HG02798 (cell line): ENCODE results near the gene PCBP4.

Experiments used
- ATAC-seq: cut with Tn5 transposase; IDR thresholded peaks from one replicate; pipeline ENCODE4 v1.9.1; 2021; ENCODE audit warnings: mild to moderate bottlenecking; ENCODE audit not compliant: unreplicated experiment, poor library complexity

Gene PCBP4

DNA sequence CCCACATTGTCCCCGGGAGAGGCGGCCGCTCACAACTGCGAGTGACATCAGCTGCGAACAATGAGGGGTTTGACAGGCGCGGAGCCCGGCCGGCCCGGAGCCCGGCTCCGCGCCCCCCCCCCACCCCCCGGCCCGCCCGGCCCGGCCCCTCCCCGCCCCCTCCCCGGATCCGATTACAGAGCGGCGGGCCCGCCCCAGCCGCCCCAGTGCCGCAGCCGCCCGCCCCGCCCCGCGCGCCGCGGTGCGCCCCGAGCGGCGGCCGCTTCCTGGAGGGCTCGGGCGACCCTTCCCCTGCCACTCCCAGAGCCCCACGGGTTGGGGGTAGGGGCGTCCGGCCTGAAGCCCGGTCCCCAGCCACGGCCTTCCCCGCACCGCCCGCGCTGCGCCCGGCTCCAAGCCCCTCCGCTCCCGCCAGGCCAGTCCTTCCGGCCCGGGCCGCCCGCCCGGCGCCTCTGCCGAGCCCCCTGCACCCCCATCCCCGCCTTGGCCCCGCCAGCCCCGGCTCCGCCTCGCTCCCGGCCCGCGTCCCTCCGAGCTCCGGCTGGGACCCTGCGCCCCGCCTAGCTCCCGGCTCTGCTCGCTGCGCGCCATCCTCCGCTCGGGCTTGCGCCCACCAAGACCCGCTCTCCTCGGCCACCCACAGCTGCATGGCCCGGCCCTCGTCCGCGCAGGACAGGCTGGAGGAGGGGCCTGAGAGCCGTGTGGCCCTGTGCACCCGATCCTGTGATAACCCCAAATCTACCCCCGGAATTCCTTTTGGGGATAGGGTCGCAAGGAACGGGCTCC is at the start of gene PCBP4:
Gene PCBP4, minus strand, starts transcription at position 71 of the 786 bp plus-strand sequence. CDS start 6,214 bp downstream, outside the sequence.
- peak; percentile 55 for ATAC-seq

DNA sequence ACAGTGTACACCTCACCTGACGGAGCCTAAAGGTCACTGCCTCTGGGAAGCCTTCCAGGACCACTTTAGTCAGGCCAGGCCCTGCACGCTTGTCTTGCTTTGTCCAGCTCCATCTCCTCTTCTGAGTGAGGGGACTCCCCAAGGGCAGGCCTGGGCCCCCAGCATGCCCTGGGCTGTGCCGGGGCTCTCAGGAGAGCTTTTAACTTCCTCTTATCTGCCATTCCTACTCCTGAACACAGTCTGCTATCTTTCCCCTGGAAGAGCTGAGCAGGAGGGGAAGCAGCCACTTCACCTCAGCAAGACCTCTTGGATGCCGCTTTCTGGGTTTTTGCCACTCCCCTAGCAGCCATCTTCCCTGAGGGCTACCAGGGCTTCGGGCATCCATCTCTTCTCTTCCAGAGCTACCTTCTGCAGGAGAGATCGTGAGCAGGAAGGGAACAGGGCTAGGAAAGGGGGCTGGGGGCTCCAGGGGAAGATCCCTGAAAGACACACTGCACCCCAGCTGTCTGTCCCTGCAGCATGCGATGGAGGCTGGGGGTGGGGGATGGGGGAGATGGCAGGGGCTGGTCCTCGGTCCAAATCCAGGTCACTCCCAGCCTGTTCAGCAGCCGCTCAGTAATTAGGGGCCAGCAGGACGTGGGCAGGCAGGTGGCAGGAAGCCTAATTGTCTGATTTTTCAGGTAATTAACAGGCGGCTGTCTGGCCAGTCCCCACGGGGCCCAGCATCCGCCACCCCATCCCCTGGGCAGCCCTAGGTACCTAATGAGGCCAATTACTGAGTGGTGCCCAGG is 48.4 kb upstream of the PCBP4 start:
- no peak for ATAC-seq

DNA sequence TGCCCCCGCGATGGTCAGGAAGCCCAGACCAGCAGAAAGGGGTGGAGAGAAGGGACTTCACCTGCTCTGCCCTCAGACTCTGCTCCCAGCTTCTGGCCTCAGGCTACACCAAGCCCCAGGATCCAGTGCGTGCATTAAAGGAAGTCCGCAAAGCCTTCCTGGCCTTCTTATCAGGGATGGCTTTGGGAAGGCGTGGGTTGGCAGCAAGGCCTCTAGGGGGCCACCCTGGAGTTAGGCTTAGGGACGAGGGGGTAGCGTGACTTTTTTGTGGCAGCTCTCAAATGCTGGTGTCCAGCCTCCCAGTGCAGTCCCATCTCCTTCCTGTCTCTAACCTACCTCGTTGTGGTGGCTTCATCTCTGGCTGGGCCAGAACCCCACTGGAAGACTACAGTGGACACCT is 47.4 kb upstream of the PCBP4 start:
- no peak for ATAC-seq

DNA sequence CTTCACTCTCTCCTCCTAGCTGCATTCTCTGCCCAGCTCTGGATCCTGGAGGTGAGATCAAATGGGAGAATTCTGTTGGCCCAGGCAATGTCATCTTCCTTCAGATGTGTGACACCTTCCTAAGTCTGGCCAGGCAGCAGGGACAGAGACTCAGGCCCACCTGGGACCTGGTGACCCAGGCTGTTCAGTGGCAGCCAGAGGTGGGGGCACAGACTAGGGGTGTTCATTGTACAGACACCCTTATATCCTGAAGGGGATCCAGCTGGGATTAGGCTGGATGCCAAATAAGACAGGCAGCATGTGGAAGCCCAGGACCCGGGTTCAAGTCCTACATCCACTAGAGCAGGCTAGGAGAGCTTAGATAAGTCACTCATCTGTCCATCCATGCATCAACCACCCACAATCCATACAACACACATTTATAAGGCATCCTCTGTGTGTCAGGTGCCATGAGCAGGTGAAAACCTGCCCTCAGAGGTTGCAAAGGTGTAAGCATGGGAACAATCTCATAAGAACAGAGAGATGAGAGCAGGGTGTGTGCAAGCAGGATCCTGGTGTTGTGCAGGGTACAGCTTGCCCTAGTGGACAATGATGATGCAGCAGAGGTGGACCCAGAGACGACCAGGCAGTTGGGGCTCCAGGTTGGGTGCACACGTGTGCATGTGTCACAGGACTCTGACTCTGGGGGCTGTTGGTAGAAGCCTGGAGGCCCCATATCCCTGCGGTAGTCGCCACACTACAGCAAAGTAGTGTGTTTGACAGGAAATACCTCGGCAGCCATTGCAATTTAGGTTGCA is 46.7 kb upstream of the PCBP4 start:
- no peak for ATAC-seq

DNA sequence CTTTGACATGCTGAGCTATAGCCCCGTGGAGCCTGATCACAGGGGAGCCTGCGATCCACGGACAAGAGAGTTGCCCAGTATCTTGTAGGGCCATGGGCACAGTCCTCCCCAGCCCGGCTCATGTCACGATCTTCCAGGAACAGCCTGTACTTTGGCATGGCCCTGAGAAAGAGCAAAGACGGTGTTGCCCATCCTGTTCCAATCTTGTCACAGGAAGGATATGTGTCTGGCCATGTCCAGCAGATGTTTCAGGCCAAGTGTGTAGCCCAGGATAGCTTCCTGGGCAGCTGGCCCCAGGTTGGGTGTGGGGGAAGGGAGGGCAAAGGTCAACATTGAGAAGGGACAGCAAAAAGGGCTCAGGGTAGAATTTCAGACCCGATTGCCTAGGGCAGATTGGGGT is 45.4 kb upstream of the PCBP4 start:
- ATAC-seq, result no peak

DNA sequence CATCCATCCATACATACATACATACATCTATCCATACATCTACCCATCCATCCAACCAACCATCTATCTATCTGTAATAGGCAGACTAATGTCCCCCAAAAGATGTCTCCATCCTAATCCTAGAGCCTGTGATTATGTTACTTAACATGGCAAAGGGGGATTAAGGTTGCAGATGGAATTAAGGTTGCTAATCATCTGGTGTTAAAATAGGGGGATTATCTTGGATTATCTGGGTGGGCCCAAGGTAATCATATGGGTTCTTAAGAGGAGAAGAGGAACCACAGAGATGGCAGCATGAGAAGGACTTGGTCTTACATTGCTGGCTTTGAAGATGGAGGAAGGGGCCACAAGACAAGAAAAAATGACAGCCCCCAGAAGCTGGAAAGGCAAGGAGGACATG is 43.2 kb upstream of the PCBP4 start:
- ATAC-seq, result no peak

DNA sequence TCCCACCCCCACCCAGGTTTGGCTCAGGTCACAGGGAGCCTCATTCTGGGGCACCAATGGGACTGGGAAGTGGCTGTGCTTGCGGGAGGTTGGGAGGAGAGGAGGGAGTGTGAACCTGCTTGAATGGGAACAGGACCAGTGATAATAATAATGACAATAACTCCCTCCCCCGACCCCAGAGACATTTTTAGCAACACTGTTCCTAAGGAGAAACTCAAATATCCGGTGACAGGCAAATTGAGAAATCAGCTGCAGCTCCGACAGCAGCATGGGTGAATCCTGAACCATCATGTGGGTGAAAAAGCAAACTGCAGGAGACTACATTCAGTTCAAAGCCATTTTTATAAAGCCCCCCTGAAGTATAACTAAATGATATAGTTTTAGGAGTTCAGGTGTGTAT is 40.0 kb upstream of the PCBP4 start:
- ATAC-seq, result no peak

DNA sequence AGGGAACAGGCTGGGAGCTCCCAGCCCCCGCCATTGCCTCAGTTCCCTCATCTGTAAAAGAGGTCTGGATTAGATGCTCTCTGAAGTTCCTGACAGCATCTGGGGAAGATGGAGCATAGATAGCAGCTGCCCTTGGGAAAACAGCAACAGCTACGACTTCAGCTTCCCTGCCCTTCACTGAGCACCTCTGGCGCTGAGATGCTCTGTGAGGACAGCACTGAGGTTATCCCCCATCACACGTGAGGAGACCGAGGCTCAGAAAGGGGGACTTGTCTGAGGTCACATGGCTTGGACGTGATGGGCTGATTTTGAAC is 39.5 kb upstream of the PCBP4 start:
- no peak for ATAC-seq

DNA sequence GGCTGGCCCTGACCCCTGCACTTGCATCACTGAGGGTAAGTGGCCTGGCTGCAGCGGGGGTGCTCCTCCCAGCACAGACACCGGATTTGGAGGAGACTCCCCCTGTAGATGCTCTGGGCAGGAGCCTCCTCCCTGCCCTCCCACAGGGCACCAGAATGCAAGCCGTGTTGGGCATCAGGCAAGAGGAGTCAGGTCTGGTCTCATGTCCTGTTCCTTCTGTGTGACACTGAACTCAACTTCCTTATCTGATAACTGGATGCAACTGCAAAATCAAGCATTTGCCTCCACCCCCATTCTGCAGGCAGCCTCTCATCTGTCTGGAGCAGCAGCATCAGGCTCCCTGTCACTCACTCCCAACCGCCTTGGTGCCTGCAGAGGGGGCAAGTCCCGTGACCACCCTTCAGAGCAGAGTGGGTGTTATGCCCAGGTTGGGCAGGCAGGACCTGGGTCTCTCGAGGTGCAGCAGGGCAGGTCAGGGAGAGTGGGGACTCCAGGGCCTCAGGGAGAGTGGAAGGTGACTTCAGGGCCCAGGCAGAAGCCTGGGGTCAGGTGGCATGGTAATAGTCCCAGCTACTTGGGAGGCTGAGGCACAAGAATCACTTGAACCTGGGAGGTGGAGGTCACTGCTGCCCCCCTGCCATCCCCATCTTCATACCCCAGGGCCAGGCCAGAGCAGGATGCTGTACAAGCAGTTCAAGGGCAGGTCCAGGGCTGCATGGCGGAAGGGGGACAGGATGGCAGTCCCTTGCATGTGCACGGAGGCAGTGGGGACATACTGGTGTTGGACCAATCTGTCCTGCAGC is 39.0 kb upstream of the PCBP4 start:
- no peak for ATAC-seq

DNA sequence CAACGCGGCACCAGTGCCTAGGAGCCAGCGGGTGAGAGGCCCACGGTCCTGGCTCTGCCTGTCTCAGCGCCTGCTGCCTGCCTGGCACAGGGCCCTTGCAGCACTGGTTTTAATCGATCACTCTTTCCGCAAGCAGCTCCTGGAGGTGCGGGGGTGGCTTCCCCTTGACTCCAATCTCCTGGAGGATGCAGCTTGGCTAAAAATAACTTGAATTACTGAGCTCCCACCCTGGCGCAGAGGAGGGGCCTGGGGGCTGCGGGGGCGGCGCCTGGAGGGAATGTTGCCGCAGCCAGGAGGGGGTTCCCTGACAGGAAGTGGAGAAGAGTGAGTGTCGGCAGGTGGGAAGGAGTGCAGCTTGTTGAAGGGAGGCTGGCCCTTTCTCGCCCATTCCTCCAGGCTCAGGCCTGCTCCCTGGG is 38.3 kb upstream of the PCBP4 start:
- ATAC-seq, result no peak

DNA sequence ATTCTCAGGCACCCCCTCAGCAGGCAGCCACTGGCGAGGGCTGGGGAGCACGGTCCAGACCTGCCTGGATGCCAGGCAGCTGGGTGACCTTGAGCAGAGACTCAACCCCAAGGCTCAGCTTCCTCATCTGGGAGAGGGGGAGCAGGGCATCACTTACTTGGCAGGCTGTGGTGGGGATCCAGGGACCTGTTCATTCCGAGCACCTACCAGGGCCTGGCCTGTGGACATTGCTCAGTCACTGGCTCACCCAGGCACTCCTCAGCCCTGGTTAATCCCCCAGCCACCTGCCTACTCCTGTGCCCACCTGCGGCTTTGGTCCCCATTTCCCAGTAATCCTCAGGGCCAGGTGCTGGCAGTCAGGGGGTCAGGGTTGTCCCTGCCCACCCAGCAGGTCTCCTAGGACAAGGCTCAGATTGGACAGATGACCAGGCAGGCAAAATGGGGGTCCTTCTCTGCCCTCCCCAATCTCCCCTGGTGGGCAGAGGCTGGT is 37.7 kb upstream of the PCBP4 start:
- no peak for ATAC-seq

DNA sequence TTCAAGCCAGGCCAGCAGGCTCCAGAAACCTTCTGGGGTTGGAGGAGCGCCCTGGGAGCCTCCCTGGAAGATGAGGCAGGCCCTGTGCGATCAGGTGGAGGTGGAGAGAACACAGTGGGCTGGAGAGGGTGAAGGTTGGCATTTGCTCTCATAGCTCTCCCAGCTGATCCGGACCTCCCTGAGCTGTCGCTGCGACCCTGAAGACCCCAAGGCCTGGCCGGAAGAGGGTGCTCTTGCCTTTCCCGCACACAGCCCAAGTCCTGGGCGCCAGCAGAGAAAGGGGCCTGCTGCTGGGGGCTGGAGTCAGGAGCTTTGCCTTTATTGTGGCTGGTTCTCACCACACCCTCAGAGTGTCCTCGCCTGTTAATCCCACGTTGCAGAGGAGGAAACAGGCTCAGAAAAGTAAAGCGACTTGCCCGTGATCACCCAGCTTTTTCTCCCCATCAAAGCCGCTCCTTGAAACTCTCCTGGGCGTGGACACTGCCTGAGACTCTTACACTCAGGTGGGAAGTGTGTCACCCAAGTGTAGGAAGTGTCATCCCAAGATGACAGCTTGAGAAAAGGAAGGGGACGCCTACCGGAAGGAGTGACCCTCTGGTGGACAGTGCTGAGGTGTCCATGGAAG is 37.0 kb upstream of the PCBP4 start:
- no peak for ATAC-seq

DNA sequence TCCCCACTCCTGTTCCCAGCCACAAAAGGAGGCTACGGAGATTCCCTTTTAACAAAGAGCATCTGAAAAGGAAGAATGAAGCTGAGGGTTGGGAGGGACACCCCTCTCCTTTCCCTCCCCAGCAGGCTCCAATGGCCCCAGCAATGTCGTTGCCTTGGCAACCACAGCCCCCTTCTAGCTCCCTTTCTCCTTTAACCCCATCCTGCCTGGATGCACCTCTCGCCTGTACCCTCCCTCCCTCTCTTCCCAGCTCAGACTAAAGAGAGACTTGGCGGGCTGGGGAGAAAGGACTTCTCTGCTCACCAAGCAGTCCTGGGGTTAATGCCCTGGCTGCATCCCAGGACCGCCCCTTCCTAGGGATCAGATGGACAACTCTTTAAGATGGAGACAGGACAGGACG is 35.5 kb upstream of the PCBP4 start:
- ATAC-seq, result no peak

DNA sequence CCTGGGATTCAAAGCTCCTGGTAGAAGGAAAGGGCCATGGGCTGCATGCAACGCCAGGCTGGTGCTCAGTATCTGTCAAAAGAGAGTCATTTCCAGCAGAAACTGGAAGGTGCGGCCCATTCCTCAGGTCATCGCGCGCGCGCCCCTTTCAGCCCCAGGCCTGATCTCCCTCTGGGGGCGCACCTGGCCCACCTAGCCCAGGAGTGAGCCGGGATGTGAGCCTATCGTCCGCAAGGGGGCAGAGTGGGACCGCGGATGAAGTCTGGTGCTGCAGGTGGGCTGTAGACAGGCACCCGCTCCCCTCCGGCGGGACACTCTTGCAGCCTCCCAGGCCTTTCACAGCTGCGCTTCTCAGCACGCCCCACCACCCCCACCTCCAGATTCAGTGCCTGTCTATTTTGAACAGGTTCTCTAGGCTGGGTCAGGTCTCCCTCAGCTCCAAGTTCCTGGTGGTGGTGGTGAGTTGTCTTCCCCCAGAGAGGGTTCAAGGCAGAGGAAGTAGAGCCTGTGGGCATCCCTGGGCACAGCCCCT is 34.3 kb upstream of the PCBP4 start:
- peak; percentile 89 for ATAC-seq

DNA sequence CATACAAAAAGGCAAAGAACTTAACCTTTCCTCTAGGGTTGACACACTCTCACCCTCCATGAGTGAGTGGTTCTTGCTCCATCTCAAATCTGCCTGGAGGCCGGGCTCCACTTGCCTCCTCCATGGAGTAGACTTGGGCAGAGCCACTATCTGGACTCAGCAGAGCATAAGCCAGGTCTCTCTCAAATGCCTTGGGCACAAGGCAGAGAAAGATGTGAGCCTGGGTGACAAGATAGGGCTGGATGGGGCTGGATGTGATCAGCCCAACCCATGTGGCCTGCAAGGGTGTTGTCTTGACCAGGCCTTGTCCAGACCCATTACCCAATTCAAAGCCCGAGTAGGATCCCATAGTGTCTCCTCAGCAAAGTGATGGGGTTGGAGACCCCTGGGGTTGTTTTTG is 32.6 kb upstream of the PCBP4 start:
- no peak for ATAC-seq

DNA sequence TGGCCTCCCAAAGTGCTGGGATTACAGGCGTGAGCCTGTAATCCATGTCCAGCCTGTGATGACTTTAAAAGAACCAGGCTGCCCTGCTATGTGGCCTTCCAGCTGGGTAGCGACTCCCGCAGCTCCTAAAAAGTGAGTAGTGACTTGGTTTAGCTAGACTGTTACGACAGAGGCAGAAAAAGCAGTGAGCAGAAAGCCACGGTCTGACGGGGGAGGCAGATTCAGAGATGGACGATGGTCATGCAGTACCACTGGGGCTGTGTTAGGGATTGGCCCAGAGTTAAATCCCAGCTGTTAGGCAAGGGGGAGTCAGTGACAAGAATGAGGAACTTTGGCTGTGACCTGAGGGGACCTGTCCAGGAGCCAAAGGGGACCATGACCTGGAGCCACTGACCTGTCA is 31.5 kb upstream of the PCBP4 start:
- no peak for ATAC-seq

DNA sequence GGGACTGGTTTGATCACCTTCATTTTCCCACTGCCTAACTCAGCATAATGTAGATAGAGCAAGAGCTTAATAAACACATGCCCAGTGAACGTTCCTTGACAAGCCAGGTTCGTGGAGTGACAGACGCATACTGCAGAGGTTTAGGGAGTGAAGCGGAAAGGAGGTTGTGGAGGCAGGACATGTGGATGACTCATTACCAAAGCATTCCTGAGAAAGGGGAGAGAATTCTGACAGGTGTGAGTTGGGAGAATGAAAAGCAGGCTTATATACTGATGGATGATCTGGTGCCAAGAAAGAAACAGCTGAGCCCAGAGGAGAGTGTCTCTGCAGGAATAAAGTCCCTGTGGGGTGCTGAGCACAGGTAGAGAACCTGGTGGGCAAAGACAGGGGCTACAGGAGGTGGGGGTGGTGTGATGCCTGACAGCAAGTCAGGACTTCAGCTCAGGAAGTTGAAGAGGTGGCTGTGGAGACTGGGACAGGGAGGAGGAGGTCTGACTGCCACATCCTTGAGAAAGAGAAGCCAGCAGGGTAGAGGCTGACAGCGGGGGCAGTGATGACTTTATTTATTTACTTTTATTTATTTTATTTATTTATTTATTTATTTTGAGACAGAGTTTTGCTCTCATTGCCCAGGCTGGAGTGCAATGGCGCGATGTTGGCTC is 30.8 kb upstream of the PCBP4 start:
- no peak for ATAC-seq

DNA sequence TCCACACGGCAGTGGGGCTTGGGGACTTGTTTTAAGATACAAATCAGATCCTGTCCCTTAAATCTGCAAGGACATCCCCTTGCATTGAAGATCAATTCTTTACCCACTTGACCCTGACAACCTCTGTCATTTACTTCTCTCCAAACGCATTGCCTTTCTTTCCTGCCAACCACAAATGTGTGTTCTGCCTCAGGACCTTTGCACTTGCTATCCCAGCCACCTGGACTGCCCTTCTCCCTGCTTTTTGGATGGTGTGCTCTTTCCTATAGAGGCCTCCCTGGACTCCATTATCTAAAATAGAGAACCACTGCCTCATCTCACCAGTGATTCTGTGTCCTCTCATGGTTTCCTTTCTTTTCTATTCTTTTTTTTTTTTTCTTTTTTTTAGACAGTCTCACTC is 29.9 kb upstream of the PCBP4 start:
- ATAC-seq, result no peak
